Left lung (tissue), 10 donors: Measurements from ENCODE around the gene ANKS1B. TPM values are rescaled to one million over a fixed set of nuclear protein-coding genes. Genes with fewer than 3 reads are reported as not detected.

Experiments
- ATAC-seq: fragments of 200-7000 bp; cut with Tn5 transposase; one replicate; pipeline ENCODE4 v1.9.1; 2020; ENCODE audit warnings: moderate library complexity
- DNase-seq, 4 donors: peaks; one replicate each; pipeline ENCODE4 v3.0.0-alpha.2; 2013 to 2020
- H3K27ac ChIP-seq, 2 donors: fragments of 200-600 bp; sonication (generic) in 1 of 2; one replicate each; pipeline versions ENCODE4 v1.5.0 to v1.8.0; 2020 to 2021
- H3K27me3 ChIP-seq, 2 donors: fragments of 200-600 bp; sonication (generic) in 1 of 2; one replicate each; pipeline versions ENCODE4 v1.5.0 to v1.8.0; 2020 to 2021
- H3K36me3 ChIP-seq, 2 donors: fragments of 200-600 bp; sonication (generic) in 1 of 2; one replicate each; pipeline versions ENCODE4 v1.5.0 to v1.8.0; 2020 to 2021
- H3K4me1 ChIP-seq, 2 donors: fragments of 200-600 bp; one replicate each; pipeline ENCODE4 v1.8.0; 2021
- H3K4me3 ChIP-seq, 2 donors: fragments of 200-600 bp; sonication (generic) in 1 of 2; one replicate each; pipeline versions ENCODE4 v1.5.0 to v1.8.0; 2020 to 2021; ENCODE audit warnings: mild to moderate bottlenecking in 1 of 2
- H3K9me3 ChIP-seq, 2 donors: fragments of 200-600 bp; sonication (generic) in 1 of 2; one replicate each; pipeline versions ENCODE4 v1.5.0 to v1.8.0; 2020 to 2021
- intact Hi-C, 2 donors: fragments of 100-400 bp; cut with DNase I; formaldehyde crosslinking; loops; one replicate each; pipeline versions ENCODE4 v1.11.2 to v1.14.2; 2022
- polyA plus RNA-seq, 6 donors: library from polyadenylated mRNA; unstranded; fragments of 120-200 nt; gene quantifications; one replicate each; pipeline ENCODE4 v1.2.1, GENCODE V29; 2013; ENCODE audit not compliant: insufficient read length in 6 of 6
- total RNA-seq, 2 donors: library from RNA; stranded (reverse); fragmentation: NEBNext Ultra II Directional; extraction: Animal tissue kit (Norgen Biotek cat#: 25700); gene quantifications; one replicate each; pipeline ENCODE4 v1.2.1, GENCODE V29; 2021
- TF ChIP-seq, protein P1 (sequence below), 2 donors: fragments of 200-600 bp; sonication (generic) in 1 of 2; IDR thresholded peaks; one replicate each; pipeline versions ENCODE4 v1.5.0 to v1.8.0; 2021; ENCODE audit warnings: antibody characterized with exemption in 2 of 2
- donor health status: DM: no; HTN: yes; CAD: no.
- donor health status: DM: no; HTN: no; CAD: no.

The ANKS1B gene
- total and polyA plus RNA-seq, 8 donors: 4.9 to 31.8 (median 14.9) TPM

- TF ChIP-seq, protein P1, sequence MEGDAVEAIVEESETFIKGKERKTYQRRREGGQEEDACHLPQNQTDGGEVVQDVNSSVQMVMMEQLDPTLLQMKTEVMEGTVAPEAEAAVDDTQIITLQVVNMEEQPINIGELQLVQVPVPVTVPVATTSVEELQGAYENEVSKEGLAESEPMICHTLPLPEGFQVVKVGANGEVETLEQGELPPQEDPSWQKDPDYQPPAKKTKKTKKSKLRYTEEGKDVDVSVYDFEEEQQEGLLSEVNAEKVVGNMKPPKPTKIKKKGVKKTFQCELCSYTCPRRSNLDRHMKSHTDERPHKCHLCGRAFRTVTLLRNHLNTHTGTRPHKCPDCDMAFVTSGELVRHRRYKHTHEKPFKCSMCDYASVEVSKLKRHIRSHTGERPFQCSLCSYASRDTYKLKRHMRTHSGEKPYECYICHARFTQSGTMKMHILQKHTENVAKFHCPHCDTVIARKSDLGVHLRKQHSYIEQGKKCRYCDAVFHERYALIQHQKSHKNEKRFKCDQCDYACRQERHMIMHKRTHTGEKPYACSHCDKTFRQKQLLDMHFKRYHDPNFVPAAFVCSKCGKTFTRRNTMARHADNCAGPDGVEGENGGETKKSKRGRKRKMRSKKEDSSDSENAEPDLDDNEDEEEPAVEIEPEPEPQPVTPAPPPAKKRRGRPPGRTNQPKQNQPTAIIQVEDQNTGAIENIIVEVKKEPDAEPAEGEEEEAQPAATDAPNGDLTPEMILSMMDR (IDR thresholded peaks at IDR 0.05): no peak
- no peak for DNase-seq
- Histone ChIP-seq H3K36me3 (no peaks in the 10 kb centered on the region), H3K9me3 (no peaks in the 10 kb centered on the region), H3K27ac (no peak overlapping the region), H3K4me3 (no peak overlapping the region), H3K4me1 (no peaks in the 10 kb centered on the region), H3K27me3 (no peaks in the 10 kb centered on the region)
- intact Hi-C loops: no loop called here
- no peak for ATAC-seq
These were observed 1185.5 kb downstream of the ANKS1B start for GRCh38 chr12:98799146-98799810.

DNA sequence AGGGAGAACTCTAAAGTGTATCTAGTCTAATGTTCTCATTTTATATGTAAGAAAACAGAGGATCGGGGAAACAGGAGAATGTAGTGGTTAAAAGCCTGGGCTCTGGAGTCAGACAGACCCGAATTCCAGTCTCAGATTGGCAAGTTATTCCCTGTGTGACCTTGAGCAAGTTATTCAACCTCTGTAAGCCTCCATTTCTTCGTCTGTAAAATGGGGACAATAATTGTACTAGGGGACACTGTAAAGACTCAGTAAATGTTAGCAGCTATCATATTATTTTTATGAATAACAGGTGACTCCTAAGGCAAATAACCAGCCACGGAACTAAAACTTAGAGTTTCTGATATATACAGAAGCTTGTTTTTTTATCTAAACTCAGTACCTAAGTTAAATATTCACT is 1187.5 kb downstream of the ANKS1B start:
- ATAC-seq: no peak
- DNase-seq: no peak
- Histone ChIP-seq H3K4me1 (no peaks in the 10 kb centered on the region), H3K4me3 (no peak overlapping the region), H3K9me3 (no peaks in the 10 kb centered on the region), H3K27me3 (no peaks in the 10 kb centered on the region), H3K36me3 (no peaks in the 10 kb centered on the region), H3K27ac (no peak overlapping the region)
- TF ChIP-seq, protein P1 (IDR thresholded peaks at IDR 0.05): no peak
- intact Hi-C loops: no loop called here

DNA sequence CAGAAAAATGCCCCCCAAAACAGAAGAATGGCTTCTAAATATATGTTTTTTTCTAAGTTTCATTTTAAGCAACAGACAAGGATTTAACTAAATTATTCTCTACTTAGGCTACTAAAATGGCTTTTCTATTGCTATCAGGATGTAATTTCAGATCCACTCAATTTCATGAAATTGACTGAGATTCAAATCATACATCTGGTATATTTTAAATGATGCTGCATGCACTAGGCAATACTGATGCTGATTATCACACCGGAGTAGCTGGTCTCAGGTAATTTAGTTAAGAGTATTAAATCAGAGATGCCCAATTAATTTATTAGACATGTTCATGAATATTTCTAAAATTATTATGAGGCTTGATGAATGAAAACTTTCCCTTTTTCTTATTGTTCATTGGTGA is 1188.0 kb downstream of the ANKS1B start:
- TF ChIP-seq, protein P1 (IDR thresholded peaks at IDR 0.05): no peak
- Histone ChIP-seq H3K4me1 (no peaks in the 10 kb centered on the region), H3K4me3 (no peak overlapping the region), H3K36me3 (no peaks in the 10 kb centered on the region), H3K27me3 (no peaks in the 10 kb centered on the region), H3K9me3 (no peaks in the 10 kb centered on the region), H3K27ac (no peak overlapping the region)
- ATAC-seq (no peak), DNase-seq (no peak)
- intact Hi-C loops: no loop called here

GRCh38 chr12:98793121-98793520 is 1191.6 kb downstream of the ANKS1B start:
- TF ChIP-seq, protein P1 (IDR thresholded peaks at IDR 0.05): no peak
- Histone ChIP-seq H3K4me1 (no peaks in the 10 kb centered on the region), H3K27ac (no peak overlapping the region), H3K4me3 (no peak overlapping the region), H3K27me3 (no peaks in the 10 kb centered on the region), H3K36me3 (no peaks in the 10 kb centered on the region), H3K9me3 (no peaks in the 10 kb centered on the region)
- intact Hi-C loops: no loop called here
- ATAC-seq (no peak), DNase-seq (no peak)

DNA sequence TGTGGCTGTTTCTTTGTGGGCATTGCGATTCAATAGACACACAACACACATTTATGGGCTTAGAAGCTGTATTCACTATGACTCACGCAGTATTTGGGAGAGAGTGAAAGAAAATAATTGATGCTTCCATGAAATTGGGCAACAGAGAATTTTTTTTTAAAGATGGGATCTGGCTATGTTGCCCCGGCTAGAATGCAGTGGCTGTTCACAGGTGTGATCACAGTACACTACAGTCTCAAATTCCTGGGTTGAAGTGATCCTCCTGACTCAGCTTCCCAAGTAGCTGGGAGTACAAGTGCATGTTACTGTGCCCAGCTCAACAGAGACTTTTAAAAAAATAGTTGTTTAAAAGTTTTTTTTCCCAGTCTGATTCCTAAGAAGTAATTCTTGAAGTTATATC is 1193.3 kb downstream of the ANKS1B start:
- Histone ChIP-seq H3K4me3 (no peak overlapping the region), H3K4me1 (no peaks in the 10 kb centered on the region), H3K27me3 (no peaks in the 10 kb centered on the region), H3K36me3 (no peaks in the 10 kb centered on the region), H3K9me3 (no peaks in the 10 kb centered on the region), H3K27ac (no peak overlapping the region)
- intact Hi-C loops: no loop called here
- DNase-seq (no peak), ATAC-seq (no peak)
- TF ChIP-seq, protein P1 (IDR thresholded peaks at IDR 0.05): no peak
